Large intestine (tissue), 3 donors: ENCODE results near the gene ZACN. TPM values are rescaled to one million over a fixed set of nuclear protein-coding genes. Genes with fewer than 3 reads are reported as not detected.
"Not testable (repeated sequence)": the region's sequence is repeated elsewhere in the genome, so short reads cannot be mapped to it uniquely, and the experiment has no call there.

ENCODE experiments used
- DNase-seq, 2 donors: peaks; one replicate each; pipeline versions ENCODE4 v3.0.0 to v3.0.0-alpha.2; 2013
- H3K27ac ChIP-seq: one replicate; pipeline ENCODE4 v1.5.1; 2013; ENCODE audit warnings: low read length
- H3K27me3 ChIP-seq: 2 replicates; pipeline ENCODE4 v1.6.1; 2013; ENCODE audit warnings: low read length; ENCODE audit not compliant: control insufficient read depth, insufficient read depth
- H3K36me3 ChIP-seq: 2 replicates; pipeline ENCODE4 v1.6.1; 2013; ENCODE audit warnings: low read length; ENCODE audit not compliant: control insufficient read depth, insufficient read depth
- H3K4me1 ChIP-seq: one replicate; pipeline ENCODE4 v1.6.1; 2013; ENCODE audit warnings: low read length; ENCODE audit not compliant: control insufficient read depth, insufficient read depth
- H3K4me3 ChIP-seq: one replicate; pipeline ENCODE4 v1.5.1; 2013; ENCODE audit warnings: low read length
- H3K9me3 ChIP-seq: one replicate; pipeline ENCODE4 v1.6.1; 2013; ENCODE audit warnings: mild to moderate bottlenecking, low read depth, low read length, moderate library complexity; ENCODE audit not compliant: control insufficient read depth
- WGBS: methylation state at CpG from one replicate; pipeline ENCODE4 v1.1.5; 2013; ENCODE audit warnings: low lambda C conversion rate; ENCODE audit not compliant: insufficient coverage; 5-methylcytosine and 5-hydroxymethylcytosine counted together
- polyA plus RNA-seq: library from polyadenylated mRNA; unstranded; fragments of 120-200 nt; gene quantifications from one replicate; pipeline ENCODE4 v1.2.1, GENCODE V29; 2013

ZACN gene
- polyA plus RNA-seq, 1 donor = 23.7 TPM

- no peak for DNase-seq
- Histone ChIP-seq H3K27ac (no peak overlapping the region), H3K9me3 (no peaks in the 10 kb centered on the region), H3K36me3 (peaks cover 72% of the 10 kb centered on the region), H3K4me3 (no peak overlapping the region), H3K4me1 (no peaks in the 10 kb centered on the region), H3K27me3 (no peaks in the 10 kb centered on the region)
- WGBS = 86% methylated on average over 2 of the region's 6 CpGs
These were observed 38.6 kb upstream of the ZACN start for GRCh38 chr17:76040376-76040775.

- H3K36me3 ChIP-seq = peaks cover 94% of the 10 kb centered on the region
- WGBS = no CpG with 5 or more reads among the region's 3 CpGs
These were observed 36.1 kb upstream of the ZACN start for GRCh38 chr17:76042868-76043267.

GRCh38 chr17:76044475-76045007 is 34.4 kb upstream of the ZACN start:
- not testable (repeated sequence) for H3K4me1 ChIP-seq

More at GRCh38 chr17:76042868-76043267, 36.1 kb upstream of the ZACN start:
- not testable (repeated sequence) for H3K4me3 ChIP-seq, H3K27ac ChIP-seq, H3K27me3 ChIP-seq, H3K9me3 ChIP-seq, H3K4me1 ChIP-seq, DNase-seq

DNA sequence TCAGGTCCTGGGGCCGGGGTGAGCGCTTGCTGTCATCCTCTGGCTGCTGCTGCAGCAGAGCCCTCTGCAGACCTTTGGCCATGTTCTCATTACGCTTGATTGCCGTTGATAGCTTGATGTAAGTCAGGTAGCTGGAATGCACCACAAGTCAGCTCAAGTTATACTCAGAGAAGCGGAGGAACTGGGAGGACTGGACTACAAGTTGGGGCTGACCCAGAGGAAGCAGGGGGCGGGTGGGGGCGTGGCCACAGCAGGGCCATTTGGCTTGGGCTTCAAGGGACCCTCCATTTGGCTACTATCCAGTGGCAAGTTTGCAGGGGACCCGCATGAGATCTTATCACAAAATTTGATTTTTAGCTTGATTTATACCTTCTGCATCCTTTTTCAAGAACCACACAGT is 32.9 kb upstream of the ZACN start:
- 100% methylated on average over 1 of the region's 8 CpGs for WGBS
- Histone ChIP-seq H3K4me1 (peaks cover 13% of the 10 kb centered on the region), H3K4me3 (no peak overlapping the region), H3K27ac (no peak overlapping the region), H3K36me3 (peaks cover 92% of the 10 kb centered on the region), H3K9me3 (no peaks in the 10 kb centered on the region), H3K27me3 (no peaks in the 10 kb centered on the region)
- no peak for DNase-seq

More at GRCh38 chr17:76044475-76045007, 34.4 kb upstream of the ZACN start:
- H3K27me3 ChIP-seq, H3K9me3 ChIP-seq, DNase-seq, H3K4me3 ChIP-seq, H3K27ac ChIP-seq: not testable (repeated sequence)
- 100% methylated on average over 2 of the region's 11 CpGs for WGBS
- peaks cover 94% of the 10 kb centered on the region for H3K36me3 ChIP-seq

- Histone ChIP-seq H3K4me1 (peaks cover 22% of the 10 kb centered on the region), H3K27ac (no peak overlapping the region), H3K4me3 (no peak overlapping the region), H3K27me3 (no peaks in the 10 kb centered on the region), H3K36me3 (peaks cover 86% of the 10 kb centered on the region), H3K9me3 (no peaks in the 10 kb centered on the region)
- no CpG with 5 or more reads among the region's 9 CpGs for WGBS
- no peak for DNase-seq
These were observed 30.9 kb upstream of the ZACN start for GRCh38 chr17:76048025-76048605.

DNA sequence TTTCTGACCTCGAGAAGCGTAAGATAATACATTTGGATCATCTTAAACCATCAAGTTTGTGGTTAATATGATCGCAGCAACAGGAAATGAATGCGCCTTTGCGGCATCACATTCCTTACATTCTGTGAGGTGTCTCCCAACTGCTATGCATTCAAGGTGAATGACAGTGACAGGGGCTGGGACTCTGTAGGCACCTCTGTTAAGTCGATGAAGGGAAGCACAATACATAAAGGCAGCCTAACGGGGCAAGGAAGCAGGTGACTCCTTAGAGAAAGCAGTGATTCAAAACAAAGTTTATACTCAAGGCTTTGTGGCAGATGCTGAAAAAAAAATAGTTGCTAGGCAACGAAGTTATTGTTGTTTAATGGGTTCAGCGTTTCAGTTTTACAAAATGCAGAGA is 30.3 kb upstream of the ZACN start:
- no peaks in the 10 kb centered on the region for H3K9me3 ChIP-seq
- H3K36me3 ChIP-seq = peaks cover 85% of the 10 kb centered on the region
- no peak overlapping the region for H3K4me3 ChIP-seq
- H3K27me3 ChIP-seq = no peaks in the 10 kb centered on the region
- H3K4me1 ChIP-seq = peaks cover 22% of the 10 kb centered on the region
- 83% methylated on average over 2 of the region's 9 CpGs for WGBS
- H3K27ac ChIP-seq = no peak overlapping the region
- no peak for DNase-seq

- H3K36me3 ChIP-seq = peaks cover 85% of the 10 kb centered on the region
These were observed 29.7 kb upstream of the ZACN start for GRCh38 chr17:76049239-76049638.

GRCh38 chr17:76049836-76050537 is 29.0 kb upstream of the ZACN start:
- H3K36me3 ChIP-seq = peaks cover 83% of the 10 kb centered on the region
- H3K27me3 ChIP-seq = no peaks in the 10 kb centered on the region
- H3K4me3 ChIP-seq = no peak overlapping the region
- no peak for DNase-seq
- peaks cover 22% of the 10 kb centered on the region for H3K4me1 ChIP-seq
- H3K9me3 ChIP-seq = no peaks in the 10 kb centered on the region
- peak overlapping the region; percentile 82 for H3K27ac ChIP-seq
- 93% methylated on average over 3 of the region's 15 CpGs for WGBS

More at GRCh38 chr17:76049239-76049638, 29.7 kb upstream of the ZACN start:
- no peaks in the 10 kb centered on the region for H3K27me3 ChIP-seq
- DNase-seq = no peak
- H3K27ac ChIP-seq = no peak overlapping the region
- no CpG with 5 or more reads among the region's 3 CpGs for WGBS
- H3K4me3 ChIP-seq = no peak overlapping the region
- peaks cover 22% of the 10 kb centered on the region for H3K4me1 ChIP-seq
- H3K9me3 ChIP-seq = no peaks in the 10 kb centered on the region

GRCh38 chr17:76050538-76051467 is 28.2 kb upstream of the ZACN start:
- peaks cover 81% of the 10 kb centered on the region for H3K36me3 ChIP-seq
- DNase-seq = peak in 1 of 2 donors; percentile 71

GRCh38 chr17:76051561-76051960 is 27.4 kb upstream of the ZACN start:
- H3K4me1 ChIP-seq = peaks cover 22% of the 10 kb centered on the region
- peaks cover 81% of the 10 kb centered on the region for H3K36me3 ChIP-seq
- DNase-seq = no peak
- no peaks in the 10 kb centered on the region for H3K9me3 ChIP-seq
- no peaks in the 10 kb centered on the region for H3K27me3 ChIP-seq
- no CpG with 5 or more reads among the region's 6 CpGs for whole genome bisulfite sequencing
- peak overlapping the region; percentile 82 for H3K27ac ChIP-seq
- no peak overlapping the region for H3K4me3 ChIP-seq

More at GRCh38 chr17:76050538-76051467, 28.2 kb upstream of the ZACN start:
- WGBS = 80% methylated on average over 1 of the region's 11 CpGs
- Histone ChIP-seq H3K4me1 (peaks cover 22% of the 10 kb centered on the region), H3K27me3 (no peaks in the 10 kb centered on the region), H3K27ac (peak overlapping the region; percentile 82), H3K4me3 (no peak overlapping the region), H3K9me3 (no peaks in the 10 kb centered on the region)
